ENCODE data around the gene FGF14.

- TF ChIP-seq GABPA (IDR thresholded peaks at IDR 0.05; ENCODE audit: low read depth): no peak
- TF ChIP-seq, protein P1, sequence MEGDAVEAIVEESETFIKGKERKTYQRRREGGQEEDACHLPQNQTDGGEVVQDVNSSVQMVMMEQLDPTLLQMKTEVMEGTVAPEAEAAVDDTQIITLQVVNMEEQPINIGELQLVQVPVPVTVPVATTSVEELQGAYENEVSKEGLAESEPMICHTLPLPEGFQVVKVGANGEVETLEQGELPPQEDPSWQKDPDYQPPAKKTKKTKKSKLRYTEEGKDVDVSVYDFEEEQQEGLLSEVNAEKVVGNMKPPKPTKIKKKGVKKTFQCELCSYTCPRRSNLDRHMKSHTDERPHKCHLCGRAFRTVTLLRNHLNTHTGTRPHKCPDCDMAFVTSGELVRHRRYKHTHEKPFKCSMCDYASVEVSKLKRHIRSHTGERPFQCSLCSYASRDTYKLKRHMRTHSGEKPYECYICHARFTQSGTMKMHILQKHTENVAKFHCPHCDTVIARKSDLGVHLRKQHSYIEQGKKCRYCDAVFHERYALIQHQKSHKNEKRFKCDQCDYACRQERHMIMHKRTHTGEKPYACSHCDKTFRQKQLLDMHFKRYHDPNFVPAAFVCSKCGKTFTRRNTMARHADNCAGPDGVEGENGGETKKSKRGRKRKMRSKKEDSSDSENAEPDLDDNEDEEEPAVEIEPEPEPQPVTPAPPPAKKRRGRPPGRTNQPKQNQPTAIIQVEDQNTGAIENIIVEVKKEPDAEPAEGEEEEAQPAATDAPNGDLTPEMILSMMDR (IDR thresholded peaks at IDR 0.05): no peak
Observed at GRCh38 chr13:101876951-101877350, 524.9 kb downstream of the FGF14 start.

Measured in SK-N-SH (cell line).